Hematopoietic multipotent progenitor cell treated with erythropoietin and hydrocortisone succinate and interleukin-3 and kit ligand, for 4 days (in vitro differentiated cells): ENCODE data around the gene ELF2.
"Not testable (repeated sequence)": the region's sequence is repeated elsewhere in the genome, so short reads cannot be mapped to it uniquely, and the experiment has no call there.

ENCODE experiments used
- DNase-seq: peaks from one replicate; pipeline ENCODE4 v3.0.0-alpha.2; 2015

Gene ELF2

GRCh38 chr4:139060591-139060990, 116.4 kb downstream of the ELF2 start:
- peak; percentile 53 for DNase-seq

DNA sequence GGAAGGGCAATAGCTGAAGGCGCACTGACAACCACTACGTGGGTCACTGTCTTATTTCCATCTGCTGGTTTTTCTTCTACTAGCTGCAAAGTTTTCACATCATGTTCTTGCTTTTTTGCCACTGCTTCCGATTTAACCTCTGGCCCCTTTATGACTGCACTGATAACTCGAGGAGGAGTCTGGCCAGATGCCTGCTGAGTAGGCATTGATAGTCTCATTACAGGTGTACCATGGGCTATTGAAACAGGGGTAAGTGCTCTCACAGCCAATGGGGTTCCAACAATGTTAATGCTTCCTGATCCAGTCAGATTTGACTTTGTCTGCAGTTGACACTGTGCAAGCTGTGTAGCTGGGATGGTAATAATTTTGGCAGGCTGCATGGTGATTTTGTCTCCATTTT, 118.0 kb downstream of the ELF2 start:
- DNase-seq: not testable (repeated sequence)

GRCh38 chr4:139054791-139055505, 122.1 kb downstream of the ELF2 start:
- no peak for DNase-seq

DNA sequence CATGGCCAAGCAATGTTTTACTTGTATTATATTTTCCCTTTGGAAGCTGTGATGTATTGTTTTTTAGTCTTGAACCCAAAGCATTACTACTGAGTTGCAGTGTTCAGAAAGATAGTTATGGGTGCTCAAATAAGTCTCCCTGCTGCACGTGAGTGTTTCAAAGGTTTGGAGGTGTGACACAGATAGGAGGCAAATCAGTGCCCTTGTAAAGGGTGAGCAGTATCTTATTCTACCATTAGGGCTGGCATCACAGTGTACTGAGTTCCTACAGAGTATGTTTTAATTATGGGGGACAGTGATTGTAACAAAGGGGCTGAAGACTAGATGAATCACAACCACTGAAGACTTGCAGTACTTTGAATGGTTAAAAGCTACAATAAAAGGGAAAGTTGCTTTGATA, 123.1 kb downstream of the ELF2 start:
- DNase-seq: no peak

DNA sequence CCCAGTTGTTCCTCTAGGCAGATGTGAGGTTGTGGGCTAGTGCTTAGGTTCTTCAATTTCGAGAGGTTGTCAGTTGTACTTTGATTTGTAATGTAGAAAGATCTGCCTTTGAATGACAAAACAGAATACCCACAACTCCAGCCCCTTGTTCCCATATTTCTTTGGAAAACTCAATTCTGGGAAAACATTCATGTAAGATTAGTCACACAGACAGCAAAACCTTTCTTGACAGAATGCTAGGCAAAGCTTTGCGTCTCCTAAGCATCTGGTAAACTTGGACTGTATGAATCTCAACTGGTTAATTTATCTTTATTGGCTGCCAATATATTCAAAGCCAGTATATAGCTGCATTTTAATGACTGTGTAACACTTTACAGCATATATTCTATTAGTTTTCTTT, 126.6 kb downstream of the ELF2 start:
- DNase-seq: no peak

- DNase-seq: no peak
Observed at GRCh38 chr4:139048026-139048425, 129.0 kb downstream of the ELF2 start.

- no peak for DNase-seq
Observed at GRCh38 chr4:139044291-139044690, 132.7 kb downstream of the ELF2 start.

DNA sequence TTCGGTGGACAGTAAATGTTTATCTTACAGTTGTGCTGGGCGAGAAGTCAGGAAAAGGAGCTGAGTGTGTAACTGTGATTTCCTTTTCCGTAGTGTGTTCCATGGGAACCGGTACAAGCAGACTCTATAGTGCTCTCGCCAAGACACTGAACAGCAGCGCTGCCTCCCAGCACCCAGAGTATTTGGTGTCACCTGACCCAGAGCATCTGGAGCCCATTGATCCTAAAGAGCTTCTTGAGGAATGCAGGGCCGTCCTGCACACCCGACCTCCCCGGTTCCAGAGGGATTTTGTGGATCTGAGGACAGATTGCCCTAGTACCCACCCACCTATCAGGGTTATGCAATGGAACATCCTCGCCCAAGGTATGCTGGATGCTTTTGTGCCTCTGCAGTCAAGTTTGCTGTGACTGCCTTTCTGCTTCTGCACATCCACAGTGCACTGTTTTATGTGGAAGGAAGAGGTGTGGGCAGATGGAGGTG, 134.0 kb downstream of the ELF2 start:
- DNase-seq: no peak

- no peak for DNase-seq
Observed at GRCh38 chr4:139038874-139039443, 138.1 kb downstream of the ELF2 start.

- no peak for DNase-seq
Observed at GRCh38 chr4:139036885-139037284, 140.1 kb downstream of the ELF2 start.

DNA sequence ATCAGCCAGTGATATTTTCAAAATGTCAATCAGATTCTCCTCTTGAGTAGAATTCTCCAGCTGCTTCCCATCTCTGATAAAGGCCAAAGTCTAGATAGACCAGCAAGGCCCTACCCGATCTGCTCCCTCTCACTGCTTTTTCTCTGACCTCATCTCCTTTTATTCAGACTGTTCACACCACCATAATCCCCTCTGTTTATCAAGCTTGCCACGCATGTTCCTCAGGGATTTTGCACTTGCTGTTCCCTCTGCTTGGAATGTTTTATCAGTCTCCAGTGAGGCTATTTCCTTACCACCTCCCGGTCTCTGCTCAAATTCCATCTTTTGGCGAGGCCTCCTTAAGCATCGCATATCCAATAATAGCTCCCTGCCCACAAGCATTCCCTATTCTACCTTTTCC, 141.4 kb downstream of the ELF2 start:
- DNase-seq: no peak

DNA sequence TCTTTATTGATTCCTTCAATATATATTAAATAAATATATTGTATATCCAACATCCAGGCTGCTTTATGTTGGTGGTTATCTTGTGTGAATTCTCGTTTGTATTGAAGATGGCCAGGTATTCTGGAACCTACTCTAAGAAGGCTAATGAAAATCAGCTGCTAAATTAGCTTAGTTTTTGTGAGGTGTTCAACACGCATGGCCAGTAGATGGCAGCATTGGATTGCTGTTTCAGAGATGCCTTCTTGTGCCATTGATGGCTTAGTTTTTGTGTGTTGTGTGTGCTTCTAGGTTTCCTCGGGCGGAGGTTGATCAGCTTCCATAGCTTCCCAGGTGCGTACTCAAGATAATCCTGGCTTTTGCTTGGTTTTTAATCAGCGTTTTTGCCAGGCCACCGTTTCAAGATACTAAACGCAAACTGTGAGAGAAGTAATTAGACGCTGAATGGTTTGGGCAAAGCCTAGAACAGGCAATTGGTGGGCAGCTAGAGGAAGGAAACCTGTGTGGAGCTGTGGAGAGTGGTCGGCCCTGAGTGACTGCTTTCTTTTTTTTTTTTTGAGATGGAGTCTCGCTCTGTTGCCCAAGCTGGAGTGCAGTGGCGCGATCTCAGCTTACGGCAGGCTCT, 146.3 kb downstream of the ELF2 start:
- peak; percentile 91 for DNase-seq

- DNase-seq: not testable (repeated sequence)
Observed at GRCh38 chr4:139029866-139030363, 147.1 kb downstream of the ELF2 start.

DNA sequence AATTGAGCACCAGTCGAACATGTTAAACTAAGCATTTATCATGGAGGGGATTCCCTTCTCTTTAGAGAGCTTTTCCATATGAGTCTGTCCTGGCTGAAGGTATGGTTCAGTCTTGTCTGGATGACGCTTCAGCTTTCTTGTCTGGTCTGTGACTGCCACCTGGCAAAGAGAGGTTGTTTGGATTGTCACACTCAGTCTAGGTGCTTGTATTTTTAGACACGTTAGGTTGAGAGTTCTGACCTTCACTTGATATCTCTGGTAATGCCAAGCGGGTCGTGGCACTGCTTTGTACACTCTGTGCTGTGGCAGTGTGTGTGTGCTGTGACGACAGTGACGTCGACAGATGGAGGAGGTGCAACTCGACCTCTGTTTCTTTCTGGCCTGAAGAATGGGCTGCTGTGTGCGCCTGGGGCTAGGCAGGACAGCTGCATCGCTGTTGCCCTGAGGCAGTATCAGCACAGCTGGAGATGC, 148.8 kb downstream of the ELF2 start:
- no peak for DNase-seq

GRCh38 chr4:139027776-139028175, 149.2 kb downstream of the ELF2 start:
- DNase-seq: no peak

DNA sequence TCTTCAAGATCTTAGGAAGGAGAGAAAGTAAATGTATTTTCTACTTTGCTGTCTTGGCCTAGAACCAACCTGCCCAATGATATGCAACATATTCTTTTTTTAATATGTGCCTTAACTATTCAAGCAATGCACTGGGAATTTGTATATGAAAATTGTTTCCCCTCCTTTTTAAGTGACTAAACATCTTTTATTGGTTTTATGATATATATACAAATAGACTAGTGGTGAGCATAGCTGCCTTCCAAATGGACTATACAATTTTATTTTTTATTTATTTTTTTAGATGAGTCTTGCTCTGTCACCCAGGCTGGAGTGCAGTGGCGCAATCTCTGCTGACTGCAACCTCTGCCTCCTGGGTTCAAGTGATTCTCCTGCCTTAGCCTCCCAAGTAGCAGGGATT, 151.2 kb downstream of the ELF2 start:
- no peak for DNase-seq

GRCh38 chr4:139024686-139025085, 152.3 kb downstream of the ELF2 start:
- DNase-seq: no peak

DNA sequence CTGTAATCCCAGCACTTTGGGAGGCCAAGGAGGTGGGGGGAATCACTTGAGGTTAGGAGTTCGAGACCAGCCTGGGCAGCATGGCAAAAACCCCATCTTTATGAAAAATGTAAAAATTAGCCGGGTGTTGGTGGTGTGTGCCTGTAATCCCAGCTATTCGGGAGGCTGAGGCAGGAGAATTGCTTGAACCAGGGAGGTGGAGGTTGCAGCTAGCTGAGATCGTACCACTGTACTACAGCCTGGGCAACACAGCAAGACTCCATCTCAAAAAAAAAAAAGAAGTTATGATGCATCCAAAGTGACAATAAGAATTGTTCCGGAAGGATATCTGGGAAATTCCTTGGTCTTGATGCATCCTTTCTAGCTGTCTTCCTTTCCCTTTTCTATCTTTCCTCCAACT, 154.2 kb downstream of the ELF2 start:
- no peak for DNase-seq

GRCh38 chr4:139021071-139021470, 155.9 kb downstream of the ELF2 start:
- not testable (repeated sequence) for DNase-seq

DNA sequence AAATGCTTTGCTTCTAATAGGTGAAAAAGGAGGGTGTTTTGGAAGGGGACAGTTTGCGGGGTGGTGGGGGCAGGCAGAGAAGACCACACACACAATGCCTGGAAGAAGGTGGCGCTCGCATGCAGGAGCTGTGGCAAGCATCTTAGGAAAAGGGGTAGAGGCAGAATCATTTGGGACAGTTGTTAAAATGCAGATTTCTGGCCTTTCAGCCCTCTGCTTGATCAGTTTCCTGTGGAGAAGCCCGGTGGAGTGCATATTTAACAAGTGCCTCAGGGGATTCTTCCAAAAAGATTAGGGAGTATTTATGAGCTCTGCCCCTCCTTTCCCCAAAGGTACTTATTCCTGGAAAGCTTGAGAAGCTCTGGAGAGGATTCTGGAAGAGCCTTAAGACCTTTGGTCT, 156.6 kb downstream of the ELF2 start:
- no peak for DNase-seq

DNA sequence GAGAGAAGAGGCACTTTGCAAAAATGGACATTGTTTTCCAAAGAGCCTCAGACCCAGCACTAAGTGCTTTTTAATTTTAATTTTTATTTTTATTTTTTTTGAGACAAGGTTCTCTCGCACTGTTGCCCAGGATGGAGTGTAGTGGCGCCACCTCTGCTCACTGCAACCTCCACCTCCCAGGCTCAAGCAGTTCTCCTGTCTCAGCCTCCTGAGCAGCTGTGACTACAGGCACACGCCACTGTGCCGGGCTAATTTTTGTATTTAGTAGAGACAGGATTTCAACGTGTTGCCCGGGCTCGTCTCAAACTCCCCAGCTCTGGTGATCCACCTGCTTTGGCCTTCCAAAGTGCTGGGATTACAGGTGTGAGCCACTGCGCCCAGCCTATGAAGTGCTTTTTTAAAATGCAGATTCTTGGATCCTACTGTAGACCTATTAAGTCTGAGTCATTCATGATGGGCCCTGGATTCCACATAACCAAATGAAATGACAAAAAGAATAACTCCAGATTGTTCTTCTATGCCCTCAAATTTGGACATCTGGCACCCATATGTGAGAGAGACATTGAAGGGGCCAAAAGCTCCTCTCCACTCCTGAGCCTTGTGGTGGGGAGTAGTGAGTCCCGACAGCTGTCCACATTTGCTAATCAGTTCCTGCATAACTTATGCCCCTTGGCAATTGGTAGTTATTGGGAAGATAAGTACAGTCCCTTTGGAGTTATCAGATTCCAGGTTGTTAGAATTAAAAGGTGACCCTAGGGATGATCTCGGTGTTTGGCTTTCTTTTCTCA, 157.9 kb downstream of the ELF2 start:
- DNase-seq: no peak

DNA sequence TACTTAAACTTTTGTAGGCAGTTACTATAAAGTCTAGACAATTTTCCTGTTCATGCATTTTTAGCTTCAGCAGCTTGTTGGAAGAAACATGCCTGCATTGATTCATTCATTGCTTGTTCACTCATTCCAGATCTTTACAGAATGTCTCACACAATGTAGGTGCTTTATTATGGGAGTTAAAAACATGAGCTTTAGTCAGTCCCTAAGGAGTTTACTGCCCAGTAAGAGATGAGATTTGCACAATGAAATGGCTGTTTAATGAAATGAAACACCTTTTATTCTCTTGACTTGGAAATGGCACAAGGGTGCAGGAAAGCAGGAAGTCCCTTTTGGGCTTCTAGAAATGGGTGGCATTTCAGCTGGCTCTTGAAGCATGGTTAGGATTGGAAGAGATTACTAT, 158.5 kb downstream of the ELF2 start:
- DNase-seq: no peak

GRCh38 chr4:139017861-139018260, 159.2 kb downstream of the ELF2 start:
- peak; percentile 51 for DNase-seq
